HG02973 (cell line): ENCODE results near the gene HS6ST2.

Source experiments
- ATAC-seq: cut with Tn5 transposase; IDR thresholded peaks from one replicate; pipeline ENCODE4 v1.9.1; 2021; ENCODE audit warnings: moderate library complexity; ENCODE audit not compliant: unreplicated experiment

The HS6ST2 gene

DNA sequence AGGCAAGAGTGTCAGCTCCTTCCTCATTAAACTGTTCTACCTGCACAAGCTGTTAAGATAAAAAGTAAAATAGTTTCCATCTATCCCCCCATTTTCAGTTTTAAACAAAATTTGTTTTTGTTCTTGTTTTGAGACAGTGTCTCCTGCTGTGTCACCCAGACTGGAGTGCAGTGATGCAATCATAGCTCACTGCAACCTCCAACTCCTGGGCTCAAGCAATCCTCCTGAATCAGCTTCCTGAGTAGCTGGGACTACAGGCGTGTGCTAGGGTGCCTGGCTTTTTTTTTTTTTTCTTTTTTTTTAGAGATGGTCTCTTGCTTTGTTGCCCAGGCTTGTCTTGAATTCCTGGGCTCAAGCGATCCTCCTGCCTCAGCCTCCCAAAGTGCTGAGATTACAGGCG, 105.4 kb downstream of the HS6ST2 start:
- no peak for ATAC-seq

DNA sequence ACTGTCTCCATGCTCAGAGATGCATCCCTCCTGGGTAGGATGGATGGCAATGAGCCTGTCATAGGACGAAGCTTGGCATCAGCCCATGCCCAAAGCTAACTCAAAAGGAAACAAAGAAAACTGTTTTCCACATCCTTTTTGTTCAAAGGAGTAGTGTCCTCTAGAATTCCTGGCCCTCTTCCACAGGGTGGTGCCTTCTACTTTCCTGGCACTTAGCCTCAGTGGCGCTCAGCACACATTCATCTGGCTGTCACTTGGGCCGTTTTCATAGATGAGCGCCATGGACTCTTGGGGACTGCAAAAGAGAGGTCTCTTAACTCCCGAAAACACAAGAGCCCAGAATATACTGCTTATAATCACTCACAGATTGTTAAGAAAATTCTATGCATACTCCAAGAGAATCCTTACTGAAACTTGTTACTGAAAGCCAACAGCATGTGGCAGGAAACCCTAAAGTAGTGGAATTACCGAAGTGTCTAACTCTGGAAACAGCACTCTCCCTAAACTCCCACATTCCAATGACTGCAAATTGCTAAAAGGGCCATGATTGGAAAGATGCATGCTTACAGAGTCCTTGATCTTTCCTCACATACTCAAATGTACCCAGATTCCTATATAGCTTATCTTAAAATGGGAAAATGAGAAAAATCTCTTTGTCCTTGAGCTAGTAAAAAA, 110.0 kb downstream of the HS6ST2 start:
- no peak for ATAC-seq

DNA sequence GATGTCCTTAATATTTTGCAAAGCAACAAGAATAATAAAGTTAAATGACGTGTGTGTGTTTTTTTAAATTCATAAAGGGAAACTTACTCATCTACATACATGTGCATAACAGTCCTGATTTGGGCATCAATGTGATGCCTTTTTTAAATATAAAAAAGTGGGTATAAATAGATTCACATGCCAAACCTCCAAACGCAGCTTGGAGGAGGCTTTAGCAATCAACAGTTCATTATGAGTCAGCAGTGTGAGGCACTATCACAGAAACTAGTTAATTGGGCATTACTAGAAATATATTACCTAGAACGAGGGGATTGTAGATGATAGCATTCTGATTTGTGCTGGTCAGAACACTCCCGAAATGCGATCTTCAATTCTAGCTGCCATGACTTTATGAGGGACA, 115.1 kb downstream of the HS6ST2 start:
- no peak for ATAC-seq

DNA sequence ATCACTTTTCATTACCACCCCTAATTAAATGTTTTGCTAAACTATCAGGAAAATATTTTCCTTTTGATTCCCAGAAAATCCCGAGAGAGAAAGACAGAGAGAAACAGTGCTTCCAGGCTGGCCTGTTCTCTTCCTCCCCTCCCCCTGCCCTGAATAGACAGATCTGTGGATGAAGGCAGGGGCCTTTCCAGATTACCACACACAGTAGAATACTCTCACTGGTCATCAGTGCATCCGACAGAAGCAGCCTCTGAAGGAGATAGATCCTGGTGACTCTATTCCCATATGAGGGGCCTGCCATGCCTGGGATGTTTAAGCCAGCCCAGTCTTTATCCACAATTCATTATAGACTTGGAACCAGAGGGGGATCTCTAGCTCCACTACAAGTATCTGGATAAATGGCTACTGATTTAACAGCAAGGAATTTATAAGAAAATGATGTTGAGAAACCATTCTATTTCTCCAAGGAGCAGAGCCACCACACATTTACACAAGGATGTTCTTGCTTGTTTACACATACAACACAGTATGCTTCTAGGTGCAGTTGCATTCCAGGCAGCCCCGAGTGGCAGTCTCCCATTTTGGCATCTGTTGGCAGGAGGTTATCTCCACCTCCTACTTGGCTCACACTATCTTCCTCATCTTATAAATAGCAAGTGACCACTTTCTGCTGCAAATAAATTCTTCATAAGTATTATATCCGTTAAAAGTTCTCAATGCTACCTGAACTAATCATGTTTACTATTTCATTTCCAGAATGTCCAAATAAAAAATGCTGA, 115.8 kb downstream of the HS6ST2 start:
- no peak for ATAC-seq

DNA sequence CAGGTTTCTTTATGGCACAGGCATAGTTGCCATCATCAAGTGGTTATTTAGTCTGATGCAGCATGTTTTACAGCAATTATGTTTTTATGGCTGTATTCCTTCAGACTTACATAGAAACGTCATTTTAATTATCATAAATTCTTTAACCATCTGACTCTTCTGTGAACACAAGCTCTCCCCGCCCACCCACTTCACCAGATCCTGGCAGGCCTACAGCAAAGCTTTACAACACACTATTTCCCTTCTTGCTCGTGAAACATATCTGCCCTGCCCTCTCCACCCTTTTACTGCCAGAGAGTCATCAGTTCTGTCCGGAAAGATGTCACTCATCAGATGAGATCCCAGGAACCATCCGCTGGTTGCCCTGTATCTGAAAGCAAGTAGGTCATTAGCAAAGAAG, 120.5 kb downstream of the HS6ST2 start:
- ATAC-seq, result no peak

DNA sequence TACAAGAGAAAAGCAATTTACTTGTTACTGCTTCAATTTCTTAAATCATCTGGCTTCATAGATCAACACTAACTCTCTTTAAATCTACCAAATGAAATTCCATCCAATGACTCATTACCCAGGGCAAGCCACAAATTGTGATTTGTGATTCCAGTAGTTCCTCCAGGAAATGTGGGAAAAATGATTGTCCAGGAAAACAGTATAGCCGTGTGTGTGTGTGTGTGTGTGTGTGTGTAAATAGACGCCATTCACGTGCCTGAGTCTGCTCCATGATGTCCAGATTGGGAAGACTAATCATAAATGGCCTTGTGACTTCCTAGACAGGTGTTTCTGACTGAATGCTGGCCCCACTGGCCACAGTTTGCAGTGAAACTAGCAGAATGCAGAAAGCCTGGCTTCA, 121.3 kb downstream of the HS6ST2 start:
- ATAC-seq, result no peak

DNA sequence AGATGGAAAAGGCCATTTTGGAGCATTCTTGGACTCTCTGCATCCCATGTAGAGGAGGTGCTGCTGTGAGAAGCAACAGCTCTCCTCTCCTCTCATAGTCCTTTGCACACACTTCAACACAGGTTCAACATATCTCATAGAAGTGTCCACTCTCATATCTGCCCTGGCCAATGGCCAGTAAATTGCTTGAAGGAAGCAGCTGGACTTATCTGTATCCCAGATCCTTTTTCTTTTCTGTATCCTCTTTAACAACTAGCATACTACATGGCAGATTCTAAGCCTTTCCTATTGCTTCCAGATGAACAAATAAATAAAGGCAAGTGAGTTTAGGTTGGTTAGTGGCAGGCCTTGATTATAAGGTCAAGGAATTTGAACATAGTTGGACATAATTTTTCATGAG, 122.0 kb downstream of the HS6ST2 start:
- no peak for ATAC-seq

DNA sequence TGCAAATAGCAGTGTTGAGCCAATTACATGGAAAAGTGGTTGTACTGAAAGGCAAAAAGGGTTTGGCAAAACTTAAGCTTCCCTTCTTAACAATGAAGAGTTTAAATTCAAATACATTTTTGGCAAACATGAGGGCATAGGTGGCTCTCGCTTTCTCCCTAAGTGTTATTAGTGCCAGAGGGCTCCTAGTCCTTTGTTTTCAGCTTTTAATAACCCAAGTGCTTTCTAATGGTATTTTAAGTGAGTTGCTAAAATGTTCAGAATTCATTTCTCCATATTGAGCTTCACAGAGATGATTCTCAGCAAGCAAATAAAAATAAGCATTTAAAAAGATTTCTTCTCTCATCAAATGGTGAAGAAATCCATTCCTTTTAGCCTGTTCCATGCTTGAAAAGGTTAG, 123.7 kb downstream of the HS6ST2 start:
- ATAC-seq, result no peak

DNA sequence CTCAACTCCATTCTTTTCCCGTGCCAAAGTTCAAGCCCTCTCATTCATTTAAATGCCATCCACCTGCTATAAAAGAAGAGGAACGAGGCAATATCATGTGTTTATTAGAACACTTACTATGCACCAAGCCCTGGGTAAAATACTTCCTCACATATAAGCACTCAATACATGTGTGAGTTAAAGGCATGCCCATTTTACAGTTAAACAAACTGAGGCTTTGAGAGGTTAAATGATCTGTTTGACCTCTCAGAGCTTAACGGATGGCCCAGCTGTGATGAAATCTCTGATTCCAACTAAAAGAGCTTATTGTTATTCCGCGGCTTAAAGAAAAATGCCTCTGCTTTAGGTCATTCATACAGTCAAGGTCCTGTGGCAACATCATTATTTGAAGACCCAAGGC, 124.3 kb downstream of the HS6ST2 start:
- ATAC-seq, result no peak

DNA sequence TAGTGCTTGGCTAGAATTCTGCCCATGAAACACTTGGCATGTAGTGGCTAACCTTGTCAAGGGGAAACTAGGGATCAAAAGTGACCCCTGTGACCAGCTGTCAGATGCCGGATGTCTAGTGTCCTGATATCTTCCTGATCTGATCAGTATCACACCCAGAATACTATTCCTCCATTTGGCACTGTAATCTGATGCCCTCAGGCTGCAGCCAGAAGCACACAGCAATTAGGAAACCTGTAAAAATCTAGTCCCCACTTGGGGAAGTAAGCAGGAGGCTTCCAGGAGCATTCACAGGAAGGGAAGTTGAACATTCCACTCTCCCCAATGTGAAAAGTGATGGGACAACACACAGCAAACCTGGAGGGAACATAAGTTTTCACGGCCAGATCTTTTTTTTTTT, 125.1 kb downstream of the HS6ST2 start:
- ATAC-seq, result no peak

DNA sequence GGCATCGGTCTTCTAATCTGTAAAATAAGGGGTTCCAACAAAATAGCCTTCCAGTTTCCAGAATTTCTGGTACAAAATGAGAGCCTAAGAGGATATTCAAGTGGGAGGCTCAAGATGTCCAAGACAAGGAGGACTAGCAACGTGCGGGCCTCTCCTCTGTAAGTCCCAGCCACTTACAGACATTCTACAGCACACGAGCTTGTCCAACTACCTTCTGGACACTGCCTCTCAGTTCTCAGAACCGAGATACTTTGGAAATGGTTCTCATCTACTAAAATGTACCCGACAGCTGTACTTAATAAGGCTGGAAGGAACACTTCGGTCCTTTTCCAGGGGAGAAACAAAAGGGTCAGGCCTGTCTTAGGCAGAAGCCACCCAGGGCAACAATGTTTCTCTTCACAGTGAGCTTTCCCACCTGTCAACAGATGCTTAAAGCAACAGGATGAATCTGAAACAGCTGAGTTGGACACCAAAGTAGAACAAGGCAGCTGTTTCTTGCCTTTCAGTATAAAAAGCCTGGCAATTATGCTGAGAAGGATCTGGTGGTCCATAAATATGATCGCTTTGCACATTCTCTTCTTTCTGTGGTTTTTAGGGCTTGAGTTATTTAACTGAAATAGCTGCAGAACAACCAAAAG, 127.0 kb downstream of the HS6ST2 start:
- no peak for ATAC-seq

DNA sequence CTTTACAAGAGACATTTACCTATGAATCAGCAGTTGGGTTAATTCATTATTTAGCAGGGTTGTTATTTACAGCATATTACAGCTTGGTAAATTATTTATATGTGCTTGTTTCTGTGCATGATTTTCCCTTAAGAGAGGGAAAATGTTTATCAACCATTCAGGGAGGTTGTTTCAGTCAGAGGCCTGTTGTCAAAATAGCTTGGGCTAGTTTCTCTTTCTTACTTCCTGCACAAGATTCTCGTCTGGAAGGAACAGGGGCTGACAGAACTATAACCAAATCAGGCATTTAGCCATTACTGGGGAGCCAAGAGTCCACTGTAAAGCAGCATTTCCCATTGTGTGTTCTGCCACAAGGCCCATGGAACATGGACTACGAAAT, 135.8 kb downstream of the HS6ST2 start:
- ATAC-seq, result no peak

DNA sequence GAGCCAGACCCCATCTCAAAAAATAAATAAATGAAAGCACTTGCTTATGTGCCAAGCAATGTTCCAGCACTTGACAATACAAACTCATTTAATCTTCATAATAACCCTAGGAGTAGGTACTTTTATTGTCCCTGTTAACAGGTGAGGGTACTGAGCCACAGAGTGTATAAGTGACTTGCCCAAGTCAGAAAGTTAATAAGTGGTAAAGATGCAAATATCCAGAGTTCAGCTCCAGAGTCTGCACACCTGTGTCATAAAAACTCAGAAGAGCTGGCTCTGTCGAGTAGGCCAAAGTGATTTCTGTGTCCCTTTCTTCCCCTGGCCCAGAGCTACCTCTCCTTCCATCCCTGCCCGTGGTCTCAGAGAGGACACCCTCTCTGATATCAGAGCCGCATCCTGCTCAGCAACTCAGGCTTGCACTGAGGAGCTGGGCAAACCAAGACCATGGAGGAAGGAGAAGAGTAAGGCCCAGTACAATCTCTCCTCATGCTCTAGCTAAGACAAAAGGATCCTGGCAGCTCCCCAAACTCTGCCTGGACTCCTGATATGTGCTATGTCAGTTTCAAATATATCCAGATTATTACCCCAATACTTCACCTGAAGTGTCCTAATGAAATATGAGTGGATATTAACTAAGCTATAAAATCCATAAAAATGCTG, 136.3 kb downstream of the HS6ST2 start:
- no peak for ATAC-seq

DNA sequence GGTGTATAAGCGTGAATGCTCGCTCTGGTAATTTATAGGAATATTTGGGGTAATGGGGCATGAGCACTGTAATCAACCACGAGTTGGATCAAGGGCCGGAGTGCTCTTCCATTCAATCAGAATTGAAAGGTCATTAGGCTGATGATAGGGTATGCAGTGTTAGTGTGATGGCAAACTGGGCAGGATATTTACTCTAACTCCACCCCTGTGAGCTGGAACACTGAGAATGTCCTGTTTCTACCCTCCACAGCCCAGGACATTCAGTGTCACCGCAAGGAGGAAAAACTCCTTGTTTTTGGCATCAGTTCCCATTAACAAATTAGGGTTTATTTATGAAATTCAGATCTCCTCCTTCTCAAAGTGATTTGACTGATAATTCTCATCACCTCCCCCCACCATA, 137.8 kb downstream of the HS6ST2 start:
- ATAC-seq, result no peak

DNA sequence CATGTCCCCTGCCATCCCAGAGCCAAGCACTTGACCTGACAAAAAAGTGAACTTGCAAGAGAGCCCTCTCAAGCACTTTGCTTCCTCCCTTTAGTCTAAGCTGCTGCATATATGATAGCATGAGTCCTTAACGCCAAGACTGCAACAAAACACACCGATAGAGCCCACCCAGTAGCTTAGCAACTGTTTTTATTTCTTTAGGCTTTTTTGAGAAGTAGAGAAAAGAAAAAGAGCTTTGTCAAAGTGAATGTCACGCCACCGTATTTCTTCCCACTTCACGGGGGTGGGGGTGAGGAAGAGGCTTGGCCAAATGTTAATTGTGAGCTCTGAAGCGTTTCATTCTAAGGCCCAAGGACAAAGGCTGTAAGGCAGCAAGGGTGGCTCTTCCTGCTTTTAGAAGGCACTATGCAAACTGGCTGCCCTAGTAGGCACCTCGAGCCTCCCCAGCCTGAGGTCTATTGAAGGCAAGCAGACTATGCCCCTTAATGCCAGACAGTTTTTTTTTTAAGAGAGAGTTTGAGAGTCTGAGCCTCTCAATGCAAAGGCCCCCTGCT, 138.6 kb downstream of the HS6ST2 start:
- ATAC-seq, result no peak

DNA sequence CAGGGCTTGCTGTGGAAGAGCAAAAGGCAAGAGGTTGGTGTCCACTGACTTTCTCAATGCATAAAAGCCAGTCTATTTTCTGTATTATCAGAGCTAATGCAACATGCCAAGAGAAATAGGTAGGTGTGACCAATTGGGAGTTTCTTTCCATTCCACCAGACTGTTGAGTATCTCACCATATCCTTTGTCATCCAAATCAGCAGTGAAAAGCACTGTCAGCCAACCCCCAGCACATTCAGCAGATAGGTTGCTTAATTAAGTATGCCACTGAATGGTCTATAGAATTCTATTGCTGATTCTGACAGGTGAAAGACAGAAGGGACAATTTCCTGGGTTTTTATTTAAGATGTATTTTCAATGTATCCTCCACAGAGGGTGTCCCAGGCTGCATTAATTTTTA, 139.8 kb downstream of the HS6ST2 start:
- no peak for ATAC-seq

DNA sequence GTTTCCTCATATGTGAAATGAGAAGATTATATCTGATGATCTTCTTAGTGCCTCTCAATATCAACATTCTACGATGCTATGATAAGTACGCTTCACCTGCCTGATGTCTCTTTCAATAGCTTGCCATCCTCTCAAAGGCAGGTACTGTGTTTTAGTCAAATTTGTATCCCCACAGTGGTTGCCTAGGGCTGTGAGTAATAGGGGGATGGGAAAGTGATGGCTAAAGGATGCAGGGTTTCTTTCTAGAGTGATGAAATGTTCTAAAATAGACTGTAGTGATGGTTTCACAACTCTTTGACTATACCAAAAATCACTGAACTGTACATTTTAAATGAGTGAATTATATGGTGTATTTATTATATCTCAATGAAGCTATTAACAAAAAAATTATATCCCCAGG, 142.8 kb downstream of the HS6ST2 start:
- no peak for ATAC-seq

DNA sequence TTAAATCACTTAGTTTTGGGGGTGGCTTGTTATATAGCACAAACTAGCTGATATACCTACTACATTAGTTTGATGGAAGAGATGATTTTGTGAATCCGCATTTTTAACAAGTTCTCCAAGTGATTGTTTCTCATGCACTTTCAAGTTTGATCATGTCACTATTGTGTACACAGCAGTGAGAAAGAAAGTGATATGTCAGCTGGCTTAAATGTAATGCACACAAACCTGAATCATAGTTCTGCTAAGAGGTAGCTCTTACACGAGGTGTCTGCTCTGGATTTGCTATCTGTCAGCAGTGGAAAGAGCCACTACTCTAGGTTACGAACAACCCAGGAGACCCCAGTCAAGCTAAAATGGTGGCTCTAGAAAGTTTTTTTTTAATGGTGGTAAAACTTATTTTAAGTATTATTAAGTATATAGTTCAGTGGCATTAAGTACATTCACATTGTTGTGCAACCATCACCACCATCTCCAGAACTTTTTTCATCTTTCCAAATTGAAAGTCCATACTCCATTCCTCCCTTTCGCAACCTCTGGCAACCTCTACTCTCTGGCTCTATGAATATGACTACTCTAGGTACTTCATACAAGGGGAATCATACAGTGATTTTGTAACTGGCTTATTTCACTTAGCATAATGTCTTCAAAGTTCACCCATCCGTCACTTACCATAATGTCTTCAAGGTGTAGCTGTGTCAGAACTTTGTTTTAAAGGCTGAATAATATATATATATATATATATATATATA, 147.3 kb downstream of the HS6ST2 start:
- no peak for ATAC-seq

DNA sequence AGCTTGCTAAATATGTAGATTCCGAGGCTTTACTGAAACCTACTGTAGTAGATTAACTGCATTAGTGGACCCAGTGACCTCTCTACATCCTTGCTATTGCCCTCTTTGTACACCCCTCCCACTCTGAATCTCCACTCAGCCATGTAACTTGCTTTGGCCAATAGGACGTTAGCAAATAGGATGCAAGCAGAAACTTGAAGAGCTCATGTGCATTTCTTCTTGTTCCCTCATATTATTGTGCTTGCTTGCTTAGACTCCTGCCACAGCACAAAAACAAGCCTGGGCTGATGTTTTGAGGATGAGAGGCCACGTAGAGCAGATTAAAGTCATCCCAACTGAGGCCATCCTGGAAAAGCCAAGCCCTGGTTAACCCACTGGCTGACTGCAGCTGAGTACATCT, 147.9 kb downstream of the HS6ST2 start:
- no peak for ATAC-seq

DNA sequence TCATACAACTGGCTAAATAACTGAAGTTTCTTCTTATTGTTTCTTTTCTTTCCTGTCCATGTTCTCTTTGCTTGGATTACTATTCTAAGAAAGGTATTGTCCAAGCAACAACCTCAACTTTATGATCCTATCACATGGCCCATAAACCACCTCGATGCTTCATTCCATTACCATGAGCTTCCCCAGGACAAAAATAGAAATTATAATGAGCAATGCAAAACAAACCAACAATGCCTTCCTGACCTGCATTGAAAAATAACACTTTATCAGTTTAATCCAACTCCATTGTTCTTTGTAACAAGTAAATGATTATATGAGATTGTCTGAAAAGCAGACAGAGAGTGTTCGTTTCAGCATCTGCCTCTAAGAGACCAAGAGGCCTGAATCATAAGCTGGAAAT, 148.8 kb downstream of the HS6ST2 start:
- no peak for ATAC-seq
